NCI-H2196 (cell line): ENCODE data around the gene KCNJ12.
"Not testable (repeated sequence)": the region's sequence is repeated elsewhere in the genome, so short reads cannot be mapped to it uniquely, and the experiment has no call there.

ENCODE experiments used
- DNase-seq: peaks from one replicate; lab custom pipeline; 2025; ENCODE audit not compliant: unreplicated experiment; lab: John Stamatoyannopoulos, UW

Gene KCNJ12

GRCh38 chr17:21382560-21383495 lies 6.7 kb downstream of the KCNJ12 start:
- DNase-seq, result peak; percentile 16

DNA sequence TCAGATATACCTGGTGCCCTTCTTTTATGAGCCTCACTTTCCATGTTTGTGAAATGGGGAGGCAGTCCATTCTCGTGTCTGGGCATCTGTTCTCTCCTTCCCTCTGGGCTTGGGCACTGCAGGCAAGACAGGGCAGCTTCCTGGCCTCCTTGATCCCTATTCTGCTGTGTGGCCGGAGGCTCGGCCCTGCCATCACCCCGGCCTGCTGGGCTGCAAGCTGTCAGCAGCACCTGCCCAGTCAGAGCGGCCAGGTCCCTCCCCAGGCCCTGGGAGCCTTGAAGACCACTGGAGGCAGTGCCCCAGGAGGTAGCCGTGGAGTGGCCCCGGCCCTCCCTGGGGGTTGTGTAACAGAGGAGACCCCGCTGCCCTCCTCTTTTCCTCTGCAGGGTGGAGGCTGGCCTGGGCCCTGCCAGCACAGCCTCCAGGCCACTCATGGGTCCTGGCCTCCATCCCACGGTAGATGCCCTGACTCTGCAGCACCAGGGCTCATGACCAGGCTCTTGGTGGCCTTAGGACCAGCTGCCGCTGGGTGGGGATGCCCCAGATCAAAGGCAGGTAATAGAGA lies 9.2 kb downstream of the KCNJ12 start:
- no peak for DNase-seq

DNA sequence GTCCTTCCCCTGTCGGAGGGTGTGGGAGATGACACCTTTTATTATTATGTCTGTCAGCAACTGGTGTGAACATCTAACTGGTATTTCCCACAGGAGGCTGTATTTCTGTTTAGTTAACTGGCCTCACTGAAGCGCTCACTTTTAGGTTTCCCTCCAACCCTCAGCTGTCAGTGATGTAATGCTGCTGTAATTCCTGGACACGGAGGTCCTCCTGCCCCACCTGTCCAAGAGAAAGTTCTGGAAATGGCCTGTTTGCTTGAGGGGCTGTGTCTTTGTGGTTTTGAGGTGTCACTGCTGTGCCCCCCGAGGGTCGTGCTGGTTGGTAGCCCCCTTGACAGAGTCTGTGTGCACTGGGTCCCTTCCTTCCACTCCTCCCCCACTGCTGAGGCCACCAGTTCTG lies 11.5 kb downstream of the KCNJ12 start:
- DNase-seq, result no peak

DNA sequence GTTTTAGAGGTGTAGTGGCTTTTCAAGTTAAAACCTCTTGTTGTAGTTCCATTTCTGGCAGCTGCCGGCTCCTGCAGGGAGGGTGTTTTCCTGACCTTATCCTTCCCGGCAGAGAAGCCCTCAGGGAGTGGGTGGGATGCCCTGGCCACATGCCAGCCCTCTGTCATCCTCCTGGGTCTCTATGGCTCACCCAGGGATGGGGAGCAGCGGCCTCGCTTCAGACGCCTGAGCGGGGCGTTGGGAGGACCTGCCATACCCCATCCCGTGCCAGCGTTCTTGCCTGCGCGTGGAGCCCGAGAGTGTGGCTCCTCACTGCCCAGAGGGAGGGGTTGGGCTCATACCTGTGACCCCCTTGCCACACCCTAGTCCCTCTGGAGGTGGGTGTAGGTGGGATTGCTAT lies 11.9 kb downstream of the KCNJ12 start:
- DNase-seq, result no peak

- no peak for DNase-seq
Observed at GRCh38 chr17:21388944-21389343, 12.8 kb downstream of the KCNJ12 start.

- DNase-seq, result no peak
Observed at GRCh38 chr17:21389394-21389793, 13.2 kb downstream of the KCNJ12 start.

- no peak for DNase-seq
Observed at GRCh38 chr17:21390294-21390693, 14.1 kb downstream of the KCNJ12 start.

DNA sequence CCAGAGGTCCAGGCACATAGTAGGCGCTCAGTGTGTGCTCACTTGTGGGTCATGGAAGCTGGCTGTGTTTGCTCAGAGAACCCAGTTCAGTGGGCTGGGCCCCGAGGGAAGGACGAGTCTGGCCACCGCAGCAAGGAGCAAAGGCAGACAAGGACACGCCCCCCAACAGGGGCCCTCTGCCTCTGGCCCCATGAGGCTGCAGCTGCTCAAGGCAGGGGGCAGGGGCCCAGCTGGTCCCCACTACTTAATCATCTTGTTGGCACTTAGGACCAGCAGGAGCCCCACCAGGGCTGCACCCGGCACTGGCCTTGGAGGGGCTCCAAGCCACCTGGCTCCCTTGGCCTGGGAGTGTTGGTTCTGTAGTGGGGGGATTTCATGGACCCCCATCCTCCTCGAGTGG lies 16.1 kb downstream of the KCNJ12 start:
- no peak for DNase-seq

- DNase-seq, result no peak
Observed at GRCh38 chr17:21394265-21394664, 18.1 kb downstream of the KCNJ12 start.

GRCh38 chr17:21395764-21396163 lies 19.6 kb downstream of the KCNJ12 start:
- no peak for DNase-seq

DNA sequence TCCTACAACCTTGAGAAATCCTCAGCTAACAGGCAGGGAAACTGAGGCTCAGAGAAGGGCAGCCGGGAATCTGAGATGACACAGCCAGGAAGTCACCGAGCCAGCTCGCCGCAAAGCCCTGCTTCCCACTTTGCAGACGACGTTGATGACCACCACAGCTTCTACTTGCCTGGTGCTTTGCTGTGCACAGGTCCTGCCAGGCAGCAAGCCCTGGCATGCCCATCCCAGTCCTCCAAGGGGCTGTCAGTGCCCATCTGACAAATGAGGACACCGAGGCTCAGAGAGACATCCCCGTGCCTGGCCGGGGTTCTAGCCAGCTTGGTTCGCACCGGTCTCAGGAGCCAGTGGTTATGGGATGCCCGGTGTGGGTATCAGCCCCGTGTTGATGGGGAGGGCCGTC lies 20.1 kb downstream of the KCNJ12 start:
- no peak for DNase-seq

- DNase-seq, result no peak
Observed at GRCh38 chr17:21397341-21398190, 21.4 kb downstream of the KCNJ12 start.

GRCh38 chr17:21399474-21400186 lies 23.5 kb downstream of the KCNJ12 start:
- DNase-seq, result no peak

DNA sequence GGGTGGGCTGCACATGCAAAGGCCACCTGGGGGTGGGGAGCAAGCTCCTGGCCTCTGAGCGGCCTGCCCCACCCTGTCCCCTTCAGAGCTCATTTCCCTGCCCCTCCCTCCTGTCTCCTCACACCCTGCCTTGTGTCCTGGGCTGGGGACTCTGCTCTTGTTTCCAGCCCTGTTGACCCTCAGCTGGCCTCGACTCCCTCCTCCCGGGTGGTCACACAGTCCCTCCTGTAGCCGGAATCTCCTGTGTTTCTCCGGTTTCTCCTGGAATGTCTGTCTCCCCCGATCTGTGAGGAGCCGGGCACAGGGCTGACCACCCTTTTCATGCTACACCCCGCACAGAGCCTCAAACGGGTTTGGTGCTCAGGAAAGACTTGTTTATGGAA lies 24.0 kb downstream of the KCNJ12 start:
- DNase-seq, result not testable (repeated sequence)

GRCh38 chr17:21400816-21401593 lies 24.8 kb downstream of the KCNJ12 start:
- DNase-seq, result no peak

- not testable (repeated sequence) for DNase-seq
Observed at GRCh38 chr17:21402166-21402571, 26.0 kb downstream of the KCNJ12 start.

DNA sequence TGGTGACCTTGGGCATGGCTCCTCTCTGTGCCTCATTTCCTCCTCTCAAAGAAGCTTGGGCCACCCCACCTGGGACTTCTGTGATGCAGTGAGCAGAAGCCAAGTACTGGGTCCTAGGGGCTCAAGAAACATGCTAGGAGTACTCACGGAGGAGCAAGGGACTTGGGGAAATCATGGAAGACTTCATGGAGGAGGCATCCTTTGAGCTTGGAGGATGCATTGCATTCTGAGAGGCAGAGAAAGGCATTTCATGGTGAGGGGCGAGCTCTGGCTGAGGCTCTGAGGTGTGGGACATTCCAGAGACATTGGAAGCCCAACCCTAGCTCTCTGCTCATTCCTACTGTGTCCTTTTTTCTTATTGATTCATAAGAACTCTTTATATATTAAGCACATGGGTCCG lies 26.8 kb downstream of the KCNJ12 start:
- not testable (repeated sequence) for DNase-seq

DNA sequence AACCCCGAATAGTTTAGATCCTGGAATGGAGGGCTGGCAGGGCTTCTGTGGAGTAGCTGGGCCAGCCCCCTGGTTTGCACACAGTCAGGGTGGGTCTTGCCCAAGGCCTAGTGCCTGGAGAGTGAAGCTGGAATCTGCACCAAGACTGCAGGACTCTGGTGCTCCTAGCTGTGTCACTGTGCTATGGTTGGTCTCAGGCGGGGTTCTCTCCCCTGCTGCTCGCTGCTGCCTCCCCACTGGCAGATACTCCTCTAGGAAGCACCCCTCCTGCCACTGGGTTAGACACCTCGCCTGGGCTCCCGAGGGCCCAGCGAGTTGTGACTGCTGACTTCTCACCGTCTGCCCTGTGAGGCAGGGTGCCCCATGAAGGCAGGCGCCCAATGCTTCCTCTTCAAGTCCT lies 27.9 kb downstream of the KCNJ12 start:
- DNase-seq, result not testable (repeated sequence)

- not testable (repeated sequence) for DNase-seq
Observed at GRCh38 chr17:21404539-21404938, 28.4 kb downstream of the KCNJ12 start.
